Lower leg skin (tissue), 3 donors: ENCODE measurements around the gene PRIMPOL.

Experiments used
- POLR2A ChIP-seq, 2 donors: fragments of 450-650 bp; IDR thresholded peaks; one replicate each; pipeline ENCODE4 v1.6.1; 2016 to 2017; ENCODE audit warnings: antibody characterized with exemption in 2 of 2, mild to moderate bottlenecking in 1 of 2, moderate library complexity in 1 of 2
- TF ChIP-seq, protein P1 (sequence below), 3 donors: fragments of 450-650 bp; IDR thresholded peaks; one replicate each; pipeline ENCODE4 v1.5.1; 2016; ENCODE audit warnings: antibody characterized with exemption in 3 of 3, mild to moderate bottlenecking in 3 of 3, moderate library complexity in 2 of 3

DNA sequence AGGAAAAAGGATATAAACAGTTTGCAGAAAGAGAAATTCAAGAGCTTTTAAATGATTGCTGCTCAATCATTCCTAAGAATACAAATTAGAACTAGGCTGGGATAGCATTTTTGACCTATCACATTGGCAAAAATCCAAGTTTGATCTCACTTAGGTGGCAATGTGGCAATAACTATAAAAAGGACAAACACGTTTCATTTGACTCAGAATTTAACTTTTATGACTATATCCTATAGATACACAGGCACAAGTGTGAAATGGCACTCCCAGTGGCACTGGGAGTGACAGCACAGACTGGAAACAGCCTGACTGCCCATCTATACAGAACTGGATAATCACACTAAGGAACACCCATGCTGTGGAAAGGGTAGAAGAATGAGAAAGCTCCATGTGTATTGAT, 73.3 kb downstream of the PRIMPOL start:
- no peak for TF ChIP-seq POLR2A (IDR thresholded peaks at IDR 0.05)
- TF ChIP-seq, protein P1, sequence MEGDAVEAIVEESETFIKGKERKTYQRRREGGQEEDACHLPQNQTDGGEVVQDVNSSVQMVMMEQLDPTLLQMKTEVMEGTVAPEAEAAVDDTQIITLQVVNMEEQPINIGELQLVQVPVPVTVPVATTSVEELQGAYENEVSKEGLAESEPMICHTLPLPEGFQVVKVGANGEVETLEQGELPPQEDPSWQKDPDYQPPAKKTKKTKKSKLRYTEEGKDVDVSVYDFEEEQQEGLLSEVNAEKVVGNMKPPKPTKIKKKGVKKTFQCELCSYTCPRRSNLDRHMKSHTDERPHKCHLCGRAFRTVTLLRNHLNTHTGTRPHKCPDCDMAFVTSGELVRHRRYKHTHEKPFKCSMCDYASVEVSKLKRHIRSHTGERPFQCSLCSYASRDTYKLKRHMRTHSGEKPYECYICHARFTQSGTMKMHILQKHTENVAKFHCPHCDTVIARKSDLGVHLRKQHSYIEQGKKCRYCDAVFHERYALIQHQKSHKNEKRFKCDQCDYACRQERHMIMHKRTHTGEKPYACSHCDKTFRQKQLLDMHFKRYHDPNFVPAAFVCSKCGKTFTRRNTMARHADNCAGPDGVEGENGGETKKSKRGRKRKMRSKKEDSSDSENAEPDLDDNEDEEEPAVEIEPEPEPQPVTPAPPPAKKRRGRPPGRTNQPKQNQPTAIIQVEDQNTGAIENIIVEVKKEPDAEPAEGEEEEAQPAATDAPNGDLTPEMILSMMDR (IDR thresholded peaks at IDR 0.05), result no peak
